Caco-2 (cell line): ENCODE results near the gene RNF151. TPM values are rescaled to one million over a fixed set of nuclear protein-coding genes. Genes with fewer than 3 reads are reported as not detected.

Experiments used
- BruUV-seq: library from RNA; stranded (reverse); fragments of 400-500 nt; replicated peaks from 2 replicates; lab custom pipeline; 2021; lab: Mats Ljungman, UMichigan
- CTCF ChIA-PET: fragments of 300-600 bp; sonication (Branson Sonifier 250); formaldehyde crosslinking; loops from one replicate; lab custom pipeline; 2022; ENCODE audit warnings: antibody characterized with exemption; lab: Charles Lee
- POLR2A ChIA-PET: fragments of 300-600 bp; sonication (Branson Sonifier 250); formaldehyde crosslinking; loops from one replicate; lab custom pipeline; 2022; ENCODE audit warnings: antibody characterized with exemption; lab: Charles Lee
- DNase-seq, 2 experiments: peaks; one replicate each; pipeline versions ENCODE4 v3.0.0 to v3.0.0-alpha.2; 2020 to 2022
- H3K27me3 ChIP-seq: replicated peaks from 2 replicates; pipeline ENCODE4 v1.6.0; 2011; ENCODE audit warnings: low read length; ENCODE audit not compliant: control insufficient read depth, insufficient read depth
- H3K36me3 ChIP-seq: 2 replicates; pipeline ENCODE4 v1.5.1; 2011; ENCODE audit warnings: low read length; ENCODE audit not compliant: control insufficient read depth, insufficient read depth
- H3K4me1 ChIP-seq: fragments of 250-450 bp; sonication (Bioruptor Pico); 2 replicates; pipeline ENCODE4 v1.5.1; 2020; ENCODE audit warnings: mild to moderate bottlenecking
- H3K4me3 ChIP-seq: 2 replicates; pipeline ENCODE4 v1.5.1; 2011; ENCODE audit warnings: low read depth, mild to moderate bottlenecking, control low read depth, low read length
- H3K9me3 ChIP-seq: fragments of 250-450 bp; sonication (Bioruptor Pico); 2 replicates; pipeline ENCODE4 v1.5.1; 2020; ENCODE audit warnings: mild to moderate bottlenecking, moderate library complexity
- H3K27ac Mint-ChIP-seq: one replicate; pipeline ENCODE4 v1.8.0; 2022; ENCODE audit warnings: mixed read lengths; ENCODE audit not compliant: unreplicated experiment
- H3K27me3 Mint-ChIP-seq: one replicate; pipeline ENCODE4 v1.8.0; 2022; ENCODE audit warnings: mixed read lengths; ENCODE audit not compliant: insufficient read depth, unreplicated experiment
- H3K36me3 Mint-ChIP-seq: one replicate; pipeline ENCODE4 v1.8.0; 2022; ENCODE audit warnings: mild to moderate bottlenecking, mixed read lengths; ENCODE audit not compliant: insufficient read depth, unreplicated experiment
- H3K4me1 Mint-ChIP-seq: one replicate; pipeline ENCODE4 v1.8.0; 2022; ENCODE audit warnings: low read depth, mixed read lengths; ENCODE audit not compliant: unreplicated experiment
- H3K4me3 Mint-ChIP-seq: one replicate; pipeline ENCODE4 v1.8.0; 2022; ENCODE audit warnings: mild to moderate bottlenecking, moderate library complexity, mixed read lengths; ENCODE audit not compliant: unreplicated experiment
- H3K9me3 Mint-ChIP-seq: one replicate; pipeline ENCODE4 v1.8.0; 2022; ENCODE audit warnings: mixed read lengths; ENCODE audit not compliant: unreplicated experiment
- intact Hi-C: fragments of 100-400 bp; cut with micrococcal nuclease; formaldehyde crosslinking; loops from one replicate; pipeline ENCODE4 v1.10.0; 2022; ENCODE audit not compliant: unreplicated experiment
- total RNA-seq: library from RNA; stranded (reverse); gene quantifications from 2 replicates; pipeline ENCODE4 v1.2.3, GENCODE V29; 2022
- TF ChIP-seq, protein P1 (sequence below), 2 experiments: fragments of 200-600 bp in 1 of 2; IDR thresholded peaks; 1 replicate in 1 of 2; 2 replicates in 1 of 2; pipeline versions ENCODE4 v1.5.1 to v1.8.0; 2011 to 2022; ENCODE audit warnings: antibody characterized with exemption in 1 of 2, control low read depth in 1 of 2, inconsistent platforms in 1 of 2, low read depth in 1 of 2, low read length in 1 of 2, mild to moderate bottlenecking in 1 of 2, moderate library complexity in 1 of 2; ENCODE audit not compliant: insufficient read depth in 1 of 2, severe bottlenecking in 1 of 2, unreplicated experiment in 1 of 2

The RNF151 gene
- total RNA-seq, 1 experiment from 2014 or later: not detected

- no TSS peak for BruUV-seq
- TF ChIP-seq, protein P1, sequence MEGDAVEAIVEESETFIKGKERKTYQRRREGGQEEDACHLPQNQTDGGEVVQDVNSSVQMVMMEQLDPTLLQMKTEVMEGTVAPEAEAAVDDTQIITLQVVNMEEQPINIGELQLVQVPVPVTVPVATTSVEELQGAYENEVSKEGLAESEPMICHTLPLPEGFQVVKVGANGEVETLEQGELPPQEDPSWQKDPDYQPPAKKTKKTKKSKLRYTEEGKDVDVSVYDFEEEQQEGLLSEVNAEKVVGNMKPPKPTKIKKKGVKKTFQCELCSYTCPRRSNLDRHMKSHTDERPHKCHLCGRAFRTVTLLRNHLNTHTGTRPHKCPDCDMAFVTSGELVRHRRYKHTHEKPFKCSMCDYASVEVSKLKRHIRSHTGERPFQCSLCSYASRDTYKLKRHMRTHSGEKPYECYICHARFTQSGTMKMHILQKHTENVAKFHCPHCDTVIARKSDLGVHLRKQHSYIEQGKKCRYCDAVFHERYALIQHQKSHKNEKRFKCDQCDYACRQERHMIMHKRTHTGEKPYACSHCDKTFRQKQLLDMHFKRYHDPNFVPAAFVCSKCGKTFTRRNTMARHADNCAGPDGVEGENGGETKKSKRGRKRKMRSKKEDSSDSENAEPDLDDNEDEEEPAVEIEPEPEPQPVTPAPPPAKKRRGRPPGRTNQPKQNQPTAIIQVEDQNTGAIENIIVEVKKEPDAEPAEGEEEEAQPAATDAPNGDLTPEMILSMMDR (IDR thresholded peaks at IDR 0.05; ENCODE audit: insufficient read depth in 1 of 2, low read depth in 1 of 2, low read length in 1 of 2, severe bottlenecking in 1 of 2, unreplicated experiment in 1 of 2): no peak
- no peaks in the 10 kb centered on the region; the same call in 1 of the 2 replicates for H3K36me3 ChIP-seq
- Mint-ChIP-seq H3K27me3 (no peaks in the 10 kb centered on the region), H3K36me3 (peaks cover 49% of the 10 kb centered on the region), H3K27ac (no peak overlapping the region), H3K4me3 (no peak overlapping the region), H3K9me3 (no peaks in the 10 kb centered on the region), H3K4me1 (peaks cover 5% of the 10 kb centered on the region)
- CTCF ChIA-PET: interaction anchor here (1.3 kb wide), 1 partner anchor 11 kb away, joined by 4 read pairs; no protein-coding TSS in a partner anchor
- no peaks in the 10 kb centered on the region for H3K9me3 ChIP-seq
- intact Hi-C loops: no loop called here
- peaks cover 15% of the 10 kb centered on the region; the same call in 1 of the 2 replicates for H3K4me1 ChIP-seq
- POLR2A ChIA-PET: no interaction called here
- no peak for DNase-seq
- H3K4me3 ChIP-seq: no peak overlapping the region
- H3K27me3 ChIP-seq: no peaks in the 10 kb centered on the region
Measured at GRCh38 chr16:2004795-2005517, 38.3 kb downstream of the RNF151 start.

DNA sequence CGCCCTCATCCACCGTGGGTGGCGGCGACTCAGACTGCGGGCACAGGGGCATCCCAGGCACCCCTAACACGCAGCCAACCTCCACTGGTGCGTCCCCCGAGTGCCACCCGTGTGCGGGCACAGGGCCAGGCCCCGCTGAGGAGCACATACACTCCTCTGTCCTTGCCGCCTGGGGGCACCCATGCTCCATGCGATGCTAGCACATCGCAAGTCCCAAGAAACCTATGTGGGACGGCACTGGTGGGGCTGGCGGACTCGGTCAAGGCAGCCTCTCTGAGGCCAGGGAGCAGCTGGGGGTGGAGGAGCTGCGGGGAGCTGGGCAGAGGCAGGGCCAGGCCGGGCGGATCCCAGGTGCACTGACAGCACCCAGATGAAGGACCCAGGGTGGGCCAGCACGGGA, 39.0 kb downstream of the RNF151 start:
- Mint-ChIP-seq H3K4me3 (peak overlapping the region; percentile 45), H3K9me3 (no peaks in the 10 kb centered on the region), H3K36me3 (peaks cover 42% of the 10 kb centered on the region), H3K27me3 (no peaks in the 10 kb centered on the region), H3K27ac (peak overlapping the region; percentile 51), H3K4me1 (peaks cover 5% of the 10 kb centered on the region)
- Histone ChIP-seq H3K9me3 (no peaks in the 10 kb centered on the region), H3K27me3 (no peaks in the 10 kb centered on the region), H3K36me3 (no peaks in the 10 kb centered on the region; the same call in 1 of the 2 replicates), H3K4me3 (no peak overlapping the region), H3K4me1 (peaks cover 15% of the 10 kb centered on the region; the same call in 1 of the 2 replicates)
- ChIA-PET CTCF (no interaction called here), POLR2A (no interaction called here)
- no TSS peak for BruUV-seq
- intact Hi-C loops: no loop called here
- TF ChIP-seq, protein P1 (IDR thresholded peaks at IDR 0.05; ENCODE audit: insufficient read depth in 1 of 2, low read depth in 1 of 2, low read length in 1 of 2, severe bottlenecking in 1 of 2, unreplicated experiment in 1 of 2): no peak
- DNase-seq: no peak

DNA sequence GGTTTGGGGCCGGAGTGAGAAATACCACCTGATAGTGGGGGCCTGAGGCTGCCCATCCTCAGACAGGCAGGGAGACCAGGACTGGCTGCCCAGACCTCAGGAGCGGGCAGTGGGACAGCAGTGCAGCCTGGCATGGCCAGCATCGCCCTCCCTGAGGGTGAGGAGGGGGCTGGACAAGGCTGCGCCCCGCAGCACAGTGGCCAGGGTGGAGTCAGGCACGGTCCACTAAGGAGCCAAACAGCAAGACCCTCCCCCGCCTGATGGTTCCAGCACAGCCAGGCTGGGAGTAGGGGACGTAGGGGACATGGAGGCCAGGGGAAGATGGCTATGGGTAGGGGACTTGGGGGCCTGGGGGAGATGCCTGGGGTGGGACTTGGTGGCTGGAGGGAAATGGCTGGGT, 39.7 kb downstream of the RNF151 start:
- DNase-seq: no peak
- no peak overlapping the region for H3K4me3 ChIP-seq
- CTCF ChIA-PET: no interaction called here
- Mint-ChIP-seq H3K36me3 (peaks cover 36% of the 10 kb centered on the region), H3K27ac (peak overlapping the region; percentile 51), H3K4me1 (peaks cover 5% of the 10 kb centered on the region), H3K27me3 (no peaks in the 10 kb centered on the region), H3K4me3 (peak overlapping the region; percentile 45), H3K9me3 (no peaks in the 10 kb centered on the region)
- intact Hi-C loops: no loop called here
- no peaks in the 10 kb centered on the region for H3K9me3 ChIP-seq
- TF ChIP-seq, protein P1 (IDR thresholded peaks at IDR 0.05; ENCODE audit: insufficient read depth in 1 of 2, low read depth in 1 of 2, low read length in 1 of 2, severe bottlenecking in 1 of 2, unreplicated experiment in 1 of 2): no peak
- BruUV-seq: no TSS peak
- no peaks in the 10 kb centered on the region for H3K27me3 ChIP-seq
- POLR2A ChIA-PET: no interaction called here
- peaks cover 15% of the 10 kb centered on the region; the same call in 1 of the 2 replicates for H3K4me1 ChIP-seq
- H3K36me3 ChIP-seq: no peaks in the 10 kb centered on the region; the same call in 1 of the 2 replicates
